Endothelial cell of umbilical vein (primary cell): ENCODE data around the gene EPHA5. TPM values are rescaled to one million over a fixed set of nuclear protein-coding genes. Genes with fewer than 3 reads are reported as not detected.

Experiments used
- BruUV-seq: library from RNA; stranded (reverse); fragments of 400-500 nt; replicated peaks from 2 replicates; lab custom pipeline; 2021; lab: Mats Ljungman, UMichigan
- CTCF ChIA-PET: fragments of 300-600, 350-600 bp; sonication (Branson Sonifier 250); formaldehyde crosslinking; loops from one replicate; lab custom pipeline; 2021; ENCODE audit warnings: antibody characterized with exemption, inconsistent platforms; lab: Charles Lee
- POLR2A ChIA-PET: fragments of 300-600, 350-600 bp; sonication (Branson Sonifier 250); formaldehyde crosslinking; loops from one replicate; lab custom pipeline; 2021; ENCODE audit warnings: antibody characterized with exemption, inconsistent platforms; lab: Charles Lee
- DNase-seq: peaks from one replicate; pipeline ENCODE4 v3.0.0-alpha.2; 2011; ENCODE audit warnings: low read depth, low spot score
- FAIRE-seq: peaks from 2 replicates; lab custom pipeline; 2011; peaks lifted over from hg19 to GRCh38; lab: Jason Lieb, UNC
- H2AFZ ChIP-seq: 2 replicates; pipeline ENCODE4 v1.6.0; 2012; ENCODE audit warnings: low read depth, low read length, control low read depth, inconsistent platforms
- H3K27ac ChIP-seq: 2 replicates; pipeline ENCODE4 v1.5.1; 2011; ENCODE audit warnings: low read depth, mild to moderate bottlenecking, control low read depth, low read length, moderate library complexity; ENCODE audit not compliant: insufficient read depth
- H3K27me3 ChIP-seq, 2 experiments: 2 replicates each; pipeline versions ENCODE4 v1.6.0 to v1.6.1; 2011; ENCODE audit warnings: low read length in 2 of 2, mixed read lengths in 1 of 2; ENCODE audit not compliant: control insufficient read depth in 2 of 2, insufficient read depth in 2 of 2
- H3K36me3 ChIP-seq, 2 experiments: 2 replicates in 1 of 2; 3 replicates in 1 of 2; pipeline ENCODE4 v1.5.1; 2011; ENCODE audit warnings: low read length in 2 of 2, mild to moderate bottlenecking in 1 of 2, moderate library complexity in 1 of 2; ENCODE audit not compliant: control insufficient read depth in 2 of 2, insufficient read depth in 2 of 2; ENCODE audit errors: extremely low read depth in 1 of 2
- H3K4me1 ChIP-seq: 3 replicates; pipeline ENCODE4 v1.5.1; 2011; ENCODE audit warnings: mild to moderate bottlenecking, low read length; ENCODE audit not compliant: control insufficient read depth, insufficient read depth; ENCODE audit errors: extremely low read depth
- H3K4me2 ChIP-seq: 2 replicates; pipeline ENCODE4 v1.6.1; 2011; ENCODE audit warnings: low read length, control low read depth, mixed read lengths; ENCODE audit not compliant: insufficient read depth
- H3K4me3 ChIP-seq, 3 experiments: fragments of 200-600 bp in 1 of 3; sonication (generic), shearing (Covaris generic) in 1 of 3; replicated peaks in 1 of 3; 2 replicates each; pipeline ENCODE4 v1.5.1; 2011 to 2016; ENCODE audit warnings: control low read depth in 3 of 3, low read length in 3 of 3, mild to moderate bottlenecking in 2 of 3, inconsistent platforms in 1 of 3, low read depth in 1 of 3, moderate library complexity in 1 of 3; ENCODE audit not compliant: insufficient read depth in 1 of 3
- H3K79me2 ChIP-seq: 2 replicates; pipeline ENCODE4 v1.6.0; 2012; ENCODE audit warnings: low read length, inconsistent platforms; ENCODE audit not compliant: control insufficient read depth, insufficient read depth
- H3K9ac ChIP-seq: replicated peaks from 2 replicates; pipeline ENCODE3; 2011; ENCODE audit warnings: low read length, control low read depth; ENCODE audit not compliant: insufficient read depth; ENCODE audit errors: extremely low read depth
- H3K9me1 ChIP-seq: replicated peaks from 3 replicates; pipeline ENCODE4 v1.6.0; 2011; ENCODE audit warnings: mild to moderate bottlenecking, low read length; ENCODE audit not compliant: control insufficient read depth, insufficient read depth; ENCODE audit errors: extremely low read depth
- H3K9me3 ChIP-seq: replicated peaks from 2 replicates; pipeline ENCODE4 v1.5.1; 2012; ENCODE audit warnings: low read length, inconsistent platforms; ENCODE audit not compliant: control insufficient read depth, insufficient read depth
- H4K20me1 ChIP-seq: replicated peaks from 2 replicates; pipeline ENCODE3; 2011; ENCODE audit warnings: mild to moderate bottlenecking, low read length; ENCODE audit not compliant: control insufficient read depth, insufficient read depth; ENCODE audit errors: extremely low read depth
- EZH2 ChIP-seq: IDR thresholded peaks from 2 replicates; pipeline ENCODE4 v1.6.1; 2012; ENCODE audit warnings: borderline replicate concordance, low read depth, mild to moderate bottlenecking, moderate library complexity, low read length, inconsistent platforms; ENCODE audit not compliant: severe bottlenecking
- FOS ChIP-seq: IDR thresholded peaks from 2 replicates; pipeline ENCODE4 v1.6.1; 2011; ENCODE audit warnings: mild to moderate bottlenecking, low read length, moderate library complexity, borderline replicate concordance; ENCODE audit not compliant: insufficient read depth
- GATA2 ChIP-seq: IDR thresholded peaks from 2 replicates; pipeline ENCODE4 v1.7.0; 2011; ENCODE audit warnings: low read depth, mild to moderate bottlenecking, moderate library complexity, mixed read lengths, low read length; ENCODE audit not compliant: insufficient read length, insufficient read depth
- JUN ChIP-seq: IDR thresholded peaks from 2 replicates; pipeline ENCODE4 v1.6.1; 2011; ENCODE audit warnings: borderline replicate concordance, low read depth; ENCODE audit not compliant: insufficient read length, insufficient read depth
- MYC ChIP-seq: IDR thresholded peaks from one replicate; pipeline ENCODE4 v1.6.1; 2011; ENCODE audit warnings: mild to moderate bottlenecking, low read depth, low read length
- POLR2A ChIP-seq: IDR thresholded peaks from 2 replicates; pipeline ENCODE4 v1.6.1; 2012; ENCODE audit warnings: low read depth, mild to moderate bottlenecking, control low read depth, low read length
- POLR2AphosphoS5 ChIP-seq: IDR thresholded peaks from 2 replicates; pipeline ENCODE4 v1.6.1; 2012; ENCODE audit warnings: low read depth, mild to moderate bottlenecking, control low read depth, low read length, moderate library complexity; ENCODE audit not compliant: insufficient read depth
- dilution Hi-C: fragments of 300-500 bp; cut with MboI; formaldehyde crosslinking; loops from one replicate; pipeline ENCODE4 v1.15.0; 2019; ENCODE audit warnings: low sequenced_read_pairs; ENCODE audit not compliant: extremely low pct_ligation_motif_present
- intact Hi-C: fragments of 100-400 bp; cut with micrococcal nuclease; formaldehyde crosslinking; loops from one replicate; pipeline ENCODE4 v1.10.0; 2022
- polyA plus RNA-seq, 4 experiments: library from polyadenylated mRNA; depleted of rRNA in 3 of 4; stranded (reverse) in 3 of 4; unstranded in 1 of 4; fragments of >200 nt; gene quantifications; 2 replicates each; pipeline versions ENCODE4 v1.2.1 to v1.2.3, GENCODE V29; 2011 to 2012; ENCODE audit warnings: missing spikeins in 1 of 4
- total RNA-seq: library from RNA; stranded (reverse); gene quantifications from 2 replicates; pipeline ENCODE4 v1.2.3, GENCODE V29; 2021
- TF ChIP-seq, protein P1 (sequence below), 2 donors: IDR thresholded peaks; 1 replicate in 1 of 2; 2 replicates in 1 of 2; pipeline ENCODE4 v1.5.1; 2011; ENCODE audit warnings: low read length in 2 of 2, mild to moderate bottlenecking in 2 of 2, moderate library complexity in 2 of 2, control low read depth in 1 of 2, inconsistent platforms in 1 of 2, low read depth in 1 of 2; ENCODE audit not compliant: insufficient read depth in 1 of 2; ENCODE audit errors: extremely low read depth in 1 of 2
- TF ChIP-seq, protein P2 (sequence below): IDR thresholded peaks from 2 replicates; pipeline ENCODE4 v1.6.1; 2011; ENCODE audit not compliant: insufficient read depth, insufficient read length

Gene EPHA5
- total and polyA plus RNA-seq, 2 donors (not counting 3 experiments of a cell fraction or from before 2014, with no cell fraction given), result 0.31 to 0.39 TPM

DNA sequence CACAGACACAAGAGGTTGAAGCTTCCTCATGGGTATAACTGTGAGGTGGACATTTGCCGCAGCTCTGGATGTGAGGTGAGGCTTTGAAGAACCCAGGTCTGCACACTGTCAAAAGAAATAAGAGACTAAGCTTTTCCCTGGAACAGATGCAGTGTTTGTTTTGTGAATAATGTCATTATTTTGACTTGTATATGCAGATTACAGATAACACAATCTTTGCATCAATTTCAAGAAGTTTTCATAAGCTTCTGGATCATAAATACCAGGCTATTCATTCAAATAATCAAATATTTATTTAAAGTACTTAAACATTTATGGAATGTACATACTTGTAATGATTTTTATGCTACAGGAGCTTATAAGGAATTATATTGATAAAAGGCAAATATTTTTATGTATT lies 174.8 kb downstream of the EPHA5 start:
- Histone ChIP-seq H3K9me3 (no peaks in the 10 kb centered on the region), H3K4me2 (no peak overlapping the region), H3K27ac (no peak overlapping the region), H3K9ac (no peak overlapping the region), H3K79me2 (no peaks in the 10 kb centered on the region), H3K27me3 (no peaks in the 10 kb centered on the region), H3K4me3 (no peak overlapping the region), H3K9me1 (no peaks in the 10 kb centered on the region), H2AFZ (no peak overlapping the region), H4K20me1 (no peaks in the 10 kb centered on the region), H3K4me1 (no peaks in the 10 kb centered on the region), H3K36me3 (no peaks in the 10 kb centered on the region)
- POLR2A ChIA-PET, result no interaction called here
- no peak for TF ChIP-seq POLR2A
- no peak for TF ChIP-seq FOS
- no peak for TF ChIP-seq POLR2AphosphoS5
- no peak for TF ChIP-seq JUN
- no peak for TF ChIP-seq MYC
- TF ChIP-seq EZH2, result no peak
- no peak for TF ChIP-seq GATA2
- TF ChIP-seq, protein P1, sequence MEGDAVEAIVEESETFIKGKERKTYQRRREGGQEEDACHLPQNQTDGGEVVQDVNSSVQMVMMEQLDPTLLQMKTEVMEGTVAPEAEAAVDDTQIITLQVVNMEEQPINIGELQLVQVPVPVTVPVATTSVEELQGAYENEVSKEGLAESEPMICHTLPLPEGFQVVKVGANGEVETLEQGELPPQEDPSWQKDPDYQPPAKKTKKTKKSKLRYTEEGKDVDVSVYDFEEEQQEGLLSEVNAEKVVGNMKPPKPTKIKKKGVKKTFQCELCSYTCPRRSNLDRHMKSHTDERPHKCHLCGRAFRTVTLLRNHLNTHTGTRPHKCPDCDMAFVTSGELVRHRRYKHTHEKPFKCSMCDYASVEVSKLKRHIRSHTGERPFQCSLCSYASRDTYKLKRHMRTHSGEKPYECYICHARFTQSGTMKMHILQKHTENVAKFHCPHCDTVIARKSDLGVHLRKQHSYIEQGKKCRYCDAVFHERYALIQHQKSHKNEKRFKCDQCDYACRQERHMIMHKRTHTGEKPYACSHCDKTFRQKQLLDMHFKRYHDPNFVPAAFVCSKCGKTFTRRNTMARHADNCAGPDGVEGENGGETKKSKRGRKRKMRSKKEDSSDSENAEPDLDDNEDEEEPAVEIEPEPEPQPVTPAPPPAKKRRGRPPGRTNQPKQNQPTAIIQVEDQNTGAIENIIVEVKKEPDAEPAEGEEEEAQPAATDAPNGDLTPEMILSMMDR (IDR thresholded peaks at IDR 0.05; ENCODE audit: extremely low read depth in 1 of 2, insufficient read depth in 1 of 2, low read depth in 1 of 2, low read length in 2 of 2), result no peak
- TF ChIP-seq, protein P2, sequence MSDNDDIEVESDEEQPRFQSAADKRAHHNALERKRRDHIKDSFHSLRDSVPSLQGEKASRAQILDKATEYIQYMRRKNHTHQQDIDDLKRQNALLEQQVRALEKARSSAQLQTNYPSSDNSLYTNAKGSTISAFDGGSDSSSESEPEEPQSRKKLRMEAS, result no peak
- CTCF ChIA-PET, result no interaction called here
- DNase-seq, result no peak
- BruUV-seq, result no TSS peak
- FAIRE-seq, result no peak
- intact Hi-C loops (no loop called here), dilution Hi-C loops (no loop called here)
